Measurements from ENCODE around the gene CLDN10.
"Not testable (repeated sequence)": the region's sequence is repeated elsewhere in the genome, so short reads cannot be mapped to it uniquely, and the experiment has no call there.

The CLDN10 gene

GRCh38 chr13:95552539-95553441 is at the start of gene CLDN10:
Gene CLDN10, plus strand, starts transcription at chr13:95552720. Its CDS starts 34 bp downstream, at chr13:95552754.
- no peak for DNase-seq (ENCODE audit: low read depth)

GRCh38 chr13:95503662-95504061 is 48.9 kb upstream of the CLDN10 start:
- DNase-seq (ENCODE audit: low read depth): no peak

GRCh38 chr13:95505265-95505664 is 47.3 kb upstream of the CLDN10 start:
- DNase-seq (ENCODE audit: low read depth): no peak

- no peak for DNase-seq (ENCODE audit: low read depth)
These were observed 46.5 kb upstream of the CLDN10 start for GRCh38 chr13:95505986-95506385.

GRCh38 chr13:95507991-95508390 is 44.5 kb upstream of the CLDN10 start:
- no peak for DNase-seq (ENCODE audit: low read depth)

GRCh38 chr13:95508996-95509395 is 43.5 kb upstream of the CLDN10 start:
- DNase-seq (ENCODE audit: low read depth): no peak

GRCh38 chr13:95509521-95510310 is 42.8 kb upstream of the CLDN10 start:
- DNase-seq (ENCODE audit: low read depth): no peak

GRCh38 chr13:95510950-95511349 is 41.6 kb upstream of the CLDN10 start:
- no peak for DNase-seq (ENCODE audit: low read depth)

- no peak for DNase-seq (ENCODE audit: low read depth)
These were observed 40.1 kb upstream of the CLDN10 start for GRCh38 chr13:95512424-95512823.

- no peak for DNase-seq (ENCODE audit: low read depth)
These were observed 39.6 kb upstream of the CLDN10 start for GRCh38 chr13:95512957-95513356.

- not testable (repeated sequence) for DNase-seq (ENCODE audit: low read depth)
These were observed 36.9 kb upstream of the CLDN10 start for GRCh38 chr13:95515606-95516005.

- DNase-seq (ENCODE audit: low read depth): no peak
These were observed 36.5 kb upstream of the CLDN10 start for GRCh38 chr13:95516021-95516420.

- no peak for DNase-seq (ENCODE audit: low read depth)
These were observed 36.0 kb upstream of the CLDN10 start for GRCh38 chr13:95516492-95516891.

- DNase-seq (ENCODE audit: low read depth): no peak
These were observed 28.9 kb upstream of the CLDN10 start for GRCh38 chr13:95523598-95523997.

- DNase-seq (ENCODE audit: low read depth): no peak
These were observed 28.1 kb upstream of the CLDN10 start for GRCh38 chr13:95524264-95524901.

- no peak for DNase-seq (ENCODE audit: low read depth)
These were observed 24.6 kb upstream of the CLDN10 start for GRCh38 chr13:95527955-95528354.

GRCh38 chr13:95530178-95530577 is 22.3 kb upstream of the CLDN10 start:
- peak; percentile 31 for DNase-seq (ENCODE audit: low read depth)

GRCh38 chr13:95533545-95534160 is 18.9 kb upstream of the CLDN10 start:
- no peak for DNase-seq (ENCODE audit: low read depth)

GRCh38 chr13:95535243-95535642 is 17.3 kb upstream of the CLDN10 start:
- peak; percentile 46 for DNase-seq (ENCODE audit: low read depth)

GRCh38 chr13:95536632-95537241 is 15.8 kb upstream of the CLDN10 start:
- DNase-seq (ENCODE audit: low read depth): peak; percentile 3

GRCh38 chr13:95540888-95541287 is 11.6 kb upstream of the CLDN10 start:
- DNase-seq (ENCODE audit: low read depth): no peak

GRCh38 chr13:95541308-95541707 is 11.2 kb upstream of the CLDN10 start:
- no peak for DNase-seq (ENCODE audit: low read depth)

All from fibroblast of the conjunctiva (primary cell).